ENCODE results near the gene NTN5.
"Not testable (repeated sequence)": the region's sequence is repeated elsewhere in the genome, so short reads cannot be mapped to it uniquely, and the experiment has no call there.

The NTN5 gene

DNA sequence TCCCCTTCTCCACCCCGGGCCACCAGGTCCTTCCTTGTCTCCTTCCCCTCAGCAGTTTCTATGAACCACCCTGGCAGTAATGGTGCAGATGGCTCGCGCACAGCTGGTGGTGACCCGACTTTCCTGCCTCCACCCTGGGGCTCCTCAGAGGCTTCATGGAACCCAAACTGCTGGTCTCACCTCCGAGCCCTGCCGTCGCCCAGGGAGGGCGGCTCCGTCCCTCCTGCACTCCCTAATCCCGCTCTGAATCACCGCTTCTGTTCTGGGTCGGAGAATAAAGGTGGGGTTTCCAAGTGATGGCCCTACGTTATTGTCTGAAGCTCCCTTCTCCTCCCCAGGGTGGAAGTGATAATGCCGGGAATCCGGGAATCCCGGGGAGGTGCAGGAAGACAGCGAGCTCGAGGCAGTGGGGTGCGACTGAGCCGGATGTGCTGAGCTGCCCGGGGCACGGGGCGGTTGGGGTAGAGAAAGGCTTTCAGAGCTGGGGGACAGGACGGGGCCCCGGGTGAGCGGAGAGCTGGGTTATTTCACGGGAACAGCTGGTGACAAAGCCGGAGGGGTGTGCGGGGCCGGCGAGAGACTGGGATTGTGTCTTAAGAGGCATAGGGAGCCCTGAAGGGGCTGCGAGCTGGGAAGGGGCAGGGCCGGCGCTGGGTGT is 23.7 kb upstream of the NTN5 start:
- DNase-seq, result no peak

DNA sequence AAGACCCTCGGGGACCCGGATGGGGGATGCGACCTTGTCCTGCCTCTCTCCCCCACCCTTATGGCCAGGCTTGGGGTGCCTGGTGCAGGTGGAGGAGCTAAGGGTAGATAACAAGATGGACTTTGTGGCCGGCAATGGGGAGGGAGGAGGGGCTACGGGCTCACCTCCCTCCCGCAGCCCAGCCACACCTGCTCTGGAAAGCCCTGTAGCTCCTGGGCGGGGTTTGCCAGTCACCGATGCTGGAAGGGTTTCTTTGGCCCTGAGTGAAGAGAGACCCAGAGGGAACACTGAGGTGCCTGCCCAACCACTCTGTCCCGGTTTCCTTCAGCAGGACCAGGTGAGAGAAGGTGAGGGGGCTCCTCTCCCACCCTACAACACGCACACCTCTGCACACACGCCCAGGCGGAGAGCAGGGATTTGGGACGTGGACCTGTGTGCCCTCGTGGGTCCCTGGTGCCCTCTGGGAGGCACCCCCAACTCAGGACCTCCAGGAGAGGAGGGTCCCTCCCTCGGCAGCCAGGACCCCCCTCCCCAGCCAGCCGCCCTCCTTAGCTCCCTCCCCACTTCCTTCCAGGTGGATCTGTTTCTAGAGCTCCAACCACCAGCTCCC is 23.0 kb upstream of the NTN5 start, which contains the start of gene FUT2:
TSS of gene FUT2 (plus strand) at position 229 of the 610 bp plus-strand sequence. CDS start 6,986 bp downstream, outside the sequence.
- DNase-seq, result no peak

DNA sequence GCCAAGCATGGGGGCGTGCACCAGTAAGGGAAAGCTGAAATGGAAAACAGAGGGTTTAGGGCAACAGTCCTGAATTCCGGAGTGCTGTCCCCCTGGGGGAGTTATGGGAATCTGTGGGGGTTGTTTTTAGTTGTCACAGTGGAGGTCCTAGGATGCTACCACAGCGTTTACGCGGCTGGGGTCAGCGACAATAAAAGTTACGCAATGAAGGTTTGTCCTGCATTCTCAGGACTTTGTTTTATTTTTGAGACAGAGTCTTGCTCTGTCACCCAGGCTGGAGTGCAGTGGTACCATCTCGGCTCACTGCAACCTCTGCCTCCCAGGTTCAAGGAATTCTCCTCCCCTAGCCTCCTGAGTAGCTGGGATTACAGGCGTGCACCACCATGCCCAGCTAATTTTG is 20.8 kb upstream of the NTN5 start:
- DNase-seq, result not testable (repeated sequence)

DNA sequence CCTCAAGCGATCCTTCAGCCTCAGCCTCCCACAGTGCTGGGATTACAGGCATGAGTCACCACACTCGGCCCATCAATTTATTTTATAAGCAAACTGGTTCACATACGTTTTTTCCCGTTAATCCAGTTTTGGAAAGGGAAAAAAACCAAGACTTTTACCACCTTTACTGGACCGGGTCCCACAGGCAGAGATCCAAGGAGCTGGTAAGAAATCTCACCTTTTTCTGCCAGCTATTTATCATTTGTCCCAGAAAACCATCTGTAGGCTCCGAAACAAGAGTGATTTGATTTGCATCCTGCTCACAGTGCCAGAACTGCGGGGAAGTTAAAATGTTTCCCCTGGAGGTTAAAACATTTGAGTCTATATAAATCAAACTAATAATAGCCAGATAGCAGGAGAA is 16.6 kb upstream of the NTN5 start:
- DNase-seq, result no peak

DNA sequence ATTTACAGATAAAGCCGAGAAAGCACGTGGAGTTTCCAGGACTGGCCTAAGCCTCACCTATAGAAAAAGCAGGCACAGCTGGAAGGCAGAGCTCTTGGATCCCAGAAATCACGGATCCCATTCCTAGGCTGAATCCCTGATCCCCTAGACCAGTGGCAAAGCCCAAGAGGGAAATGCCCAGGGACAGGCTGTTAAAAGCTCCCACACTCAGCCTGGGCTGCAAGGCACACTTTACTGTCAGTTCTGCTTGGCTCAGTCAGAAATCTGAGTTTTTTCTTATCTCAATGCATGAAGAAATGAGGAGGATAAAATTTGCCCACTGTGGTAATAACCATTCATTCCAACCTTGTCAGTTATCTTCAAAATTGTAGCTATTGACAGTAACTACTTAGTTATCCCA is 15.0 kb upstream of the NTN5 start:
- no peak for DNase-seq

DNA sequence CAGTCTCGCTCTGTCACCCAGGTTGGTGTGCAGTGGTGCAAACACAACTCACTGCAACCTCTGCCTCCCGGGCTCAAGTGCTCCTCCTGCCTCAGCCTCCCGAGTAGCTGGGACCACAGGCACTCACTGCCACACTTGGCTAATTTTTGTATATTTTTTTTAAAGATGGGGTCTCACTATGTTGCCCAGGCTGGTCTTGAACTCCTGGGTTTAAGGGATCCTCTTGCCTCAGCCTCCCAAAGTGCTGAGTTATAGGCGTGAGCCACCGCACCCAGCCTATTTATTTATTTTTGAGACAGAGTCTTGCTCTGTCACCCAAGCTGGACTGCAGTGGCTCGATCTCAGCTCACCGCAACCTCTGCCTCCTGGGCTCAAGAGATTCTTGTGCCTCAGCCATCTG is 13.8 kb upstream of the NTN5 start:
- DNase-seq, result not testable (repeated sequence)

DNA sequence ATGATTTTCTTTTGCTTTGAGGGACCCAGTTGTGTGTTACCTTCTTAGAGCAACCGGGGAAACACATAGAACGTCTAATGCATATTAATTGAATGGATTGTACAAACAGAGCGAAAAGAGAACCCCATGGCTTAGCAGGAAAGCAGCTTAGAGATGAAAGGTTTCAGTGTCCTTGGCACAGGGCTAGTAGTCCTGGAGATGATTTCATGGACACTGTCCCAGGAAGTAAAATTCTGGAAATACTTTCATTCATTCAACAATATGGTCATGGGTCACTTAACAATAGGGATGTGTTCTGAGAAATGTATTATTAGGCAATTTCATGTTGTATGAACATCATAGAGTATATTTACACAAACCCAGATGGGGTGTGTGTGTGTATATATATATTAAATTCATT is 13.3 kb upstream of the NTN5 start:
- no peak for DNase-seq

DNA sequence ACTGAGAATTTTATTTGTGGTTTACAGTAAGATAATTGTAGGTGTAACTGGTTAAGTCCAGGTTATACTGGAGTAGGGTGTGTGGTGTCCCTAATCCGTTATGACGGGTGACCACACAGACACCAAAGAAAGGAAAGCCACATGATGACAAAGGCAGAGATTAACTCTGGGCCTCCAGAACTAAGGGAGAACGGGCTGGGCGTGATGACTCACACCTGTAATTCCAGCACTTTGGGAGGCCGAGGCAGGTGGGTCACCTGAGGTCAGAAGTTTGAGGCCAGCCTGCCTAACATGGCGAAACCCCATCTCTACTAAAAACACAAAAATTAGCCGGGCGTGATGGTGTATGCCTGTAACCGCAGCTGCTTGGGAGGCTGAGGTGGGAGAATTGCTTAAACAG is 12.8 kb upstream of the NTN5 start:
- DNase-seq, result no peak

DNA sequence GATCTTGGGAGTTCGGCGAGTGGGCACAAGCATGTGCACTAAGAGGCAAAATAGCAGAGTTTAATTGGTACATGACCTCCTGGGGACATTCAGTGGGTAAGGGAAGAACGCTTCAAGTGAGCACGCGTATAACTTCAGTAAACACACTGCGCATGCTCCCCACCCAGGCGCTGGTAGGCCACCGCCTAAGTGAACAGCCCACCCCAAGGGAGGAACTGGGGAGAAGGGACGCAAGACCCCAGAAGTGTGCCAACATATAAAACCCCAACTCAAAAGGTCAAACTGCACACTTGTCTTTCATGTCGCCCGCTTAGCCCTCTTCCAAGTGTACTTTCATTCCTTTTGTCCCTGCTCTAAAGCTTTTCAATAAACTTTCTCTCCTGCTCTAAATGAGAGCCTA is 10.5 kb upstream of the NTN5 start:
- no peak for DNase-seq

DNA sequence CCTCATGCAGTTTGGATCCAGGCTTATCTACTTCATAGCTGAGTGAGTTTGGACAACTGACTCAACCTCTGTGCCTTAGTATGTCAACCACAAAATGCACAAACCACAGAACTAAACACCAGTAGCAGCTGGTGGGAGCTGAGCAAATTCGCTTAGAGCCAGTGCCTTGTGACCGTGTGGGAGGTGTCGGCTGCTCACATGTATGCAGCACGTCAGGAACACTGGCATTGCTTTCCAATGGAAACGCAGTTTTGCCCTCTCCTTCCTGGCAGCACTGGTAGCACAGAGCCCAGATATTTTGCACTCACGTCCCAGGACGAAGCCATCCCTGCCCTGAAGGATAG is 8.3 kb upstream of the NTN5 start:
- DNase-seq, result no peak

DNA sequence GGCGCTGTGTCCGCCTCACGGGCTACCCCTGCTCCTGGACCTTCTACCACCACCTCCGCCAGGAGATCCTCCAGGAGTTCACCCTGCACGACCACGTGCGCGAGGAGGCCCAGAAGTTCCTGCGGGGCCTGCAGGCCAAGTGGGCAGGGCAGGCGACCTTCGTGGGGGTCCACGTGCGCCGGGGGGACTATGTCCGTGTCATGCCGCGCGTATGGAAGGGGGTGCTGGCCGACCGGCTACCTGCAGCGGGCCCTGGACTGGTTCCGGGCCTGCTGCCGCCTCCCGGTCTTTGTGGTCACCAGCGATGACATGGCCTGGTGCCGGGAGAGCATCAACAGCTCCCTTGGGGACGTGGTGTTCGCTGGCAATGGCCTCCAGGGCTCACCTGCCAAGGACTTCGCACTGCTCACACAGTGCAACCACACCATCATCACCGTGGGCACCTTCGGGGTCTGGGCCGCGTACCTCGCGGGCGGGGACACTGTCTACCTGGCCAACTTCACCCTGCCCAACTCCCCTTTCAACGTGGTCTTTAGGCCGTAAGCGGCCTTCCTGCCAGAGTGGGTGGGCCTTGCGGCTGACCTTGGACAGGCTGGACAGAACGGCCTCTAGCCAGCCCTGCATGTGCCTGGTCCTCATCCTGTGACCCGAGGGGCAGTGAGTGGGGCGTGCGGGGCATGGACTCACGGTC is 7.8 kb upstream of the NTN5 start:
- no peak for DNase-seq

DNA sequence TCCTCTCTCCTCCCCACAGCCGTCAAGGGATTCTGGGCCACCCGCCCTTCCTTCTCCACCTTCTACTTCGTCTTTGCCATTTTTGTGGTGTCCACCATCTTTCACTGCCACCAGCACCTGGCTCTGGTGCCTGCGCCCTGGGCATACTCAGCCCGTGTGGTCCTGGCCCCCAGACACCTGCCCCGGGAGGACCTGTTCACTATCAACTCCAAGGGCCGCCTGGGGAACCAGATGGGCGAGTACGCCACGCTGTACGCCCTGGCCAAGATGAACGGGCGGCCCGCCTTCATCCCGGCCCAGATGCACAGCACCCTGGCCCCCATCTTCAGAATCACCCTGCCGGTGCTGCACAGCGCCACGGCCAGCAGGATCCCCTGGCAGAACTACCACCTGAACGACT is 7.2 kb upstream of the NTN5 start:
- not testable (repeated sequence) for DNase-seq

DNA sequence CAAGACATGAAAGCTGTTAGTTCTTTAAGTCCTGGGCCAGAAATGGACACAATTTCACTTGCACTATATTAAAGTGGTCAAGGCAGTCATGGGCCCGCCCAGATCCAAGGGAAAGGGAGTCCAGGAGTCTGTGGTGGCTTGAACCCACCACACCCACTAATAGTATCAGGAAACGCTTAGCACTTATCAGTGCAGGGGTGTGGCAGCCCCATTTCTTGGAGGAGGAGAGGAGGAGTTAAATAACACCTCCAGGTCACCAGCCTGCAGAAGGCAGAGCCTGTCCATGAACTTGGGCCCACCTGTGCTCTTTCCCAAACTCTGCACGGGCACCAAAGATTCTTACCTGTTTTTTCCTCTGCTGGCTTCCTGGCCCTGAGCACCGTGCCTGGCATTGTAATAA is 5.4 kb upstream of the NTN5 start:
- no peak for DNase-seq

DNA sequence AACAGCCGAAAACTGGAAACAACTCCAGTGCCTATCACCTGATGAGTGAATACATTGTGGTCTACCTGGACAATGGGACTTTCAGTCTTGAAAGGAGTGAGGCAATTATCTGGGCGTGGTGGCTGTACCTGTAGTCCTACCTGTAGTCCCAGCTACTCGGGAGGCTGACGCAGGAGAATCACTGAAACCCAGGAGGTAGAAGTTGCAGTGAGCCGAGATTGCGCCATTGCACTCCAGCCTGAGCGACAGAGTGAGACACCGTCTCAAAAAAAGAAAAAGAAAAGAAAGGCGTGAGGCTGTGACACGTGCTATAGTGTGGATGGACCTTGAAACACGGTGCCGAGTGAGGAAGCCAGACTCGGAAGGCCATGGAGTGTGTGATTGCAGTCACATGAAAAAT is 4.1 kb upstream of the NTN5 start:
- DNase-seq, result no peak

DNA sequence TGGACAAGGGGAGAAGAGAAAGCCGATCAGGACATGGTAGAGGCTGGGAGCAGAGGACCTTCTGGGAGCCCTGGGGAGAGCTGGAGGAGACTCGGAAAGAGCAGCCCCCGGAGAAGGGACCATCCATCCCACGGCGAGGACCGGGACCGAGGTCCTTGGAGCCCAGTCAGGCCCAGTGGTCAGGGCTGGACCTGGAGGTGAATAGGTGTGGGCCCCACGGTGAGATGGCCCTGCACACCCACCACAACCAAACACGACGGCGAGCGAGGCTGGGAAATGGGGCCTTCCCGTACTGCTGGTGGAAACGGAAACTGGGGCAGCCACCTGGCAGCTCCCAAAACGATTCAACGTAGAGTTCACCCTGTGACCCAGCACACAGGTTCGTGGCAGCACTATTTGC is 3.7 kb upstream of the NTN5 start:
- DNase-seq, result no peak

DNA sequence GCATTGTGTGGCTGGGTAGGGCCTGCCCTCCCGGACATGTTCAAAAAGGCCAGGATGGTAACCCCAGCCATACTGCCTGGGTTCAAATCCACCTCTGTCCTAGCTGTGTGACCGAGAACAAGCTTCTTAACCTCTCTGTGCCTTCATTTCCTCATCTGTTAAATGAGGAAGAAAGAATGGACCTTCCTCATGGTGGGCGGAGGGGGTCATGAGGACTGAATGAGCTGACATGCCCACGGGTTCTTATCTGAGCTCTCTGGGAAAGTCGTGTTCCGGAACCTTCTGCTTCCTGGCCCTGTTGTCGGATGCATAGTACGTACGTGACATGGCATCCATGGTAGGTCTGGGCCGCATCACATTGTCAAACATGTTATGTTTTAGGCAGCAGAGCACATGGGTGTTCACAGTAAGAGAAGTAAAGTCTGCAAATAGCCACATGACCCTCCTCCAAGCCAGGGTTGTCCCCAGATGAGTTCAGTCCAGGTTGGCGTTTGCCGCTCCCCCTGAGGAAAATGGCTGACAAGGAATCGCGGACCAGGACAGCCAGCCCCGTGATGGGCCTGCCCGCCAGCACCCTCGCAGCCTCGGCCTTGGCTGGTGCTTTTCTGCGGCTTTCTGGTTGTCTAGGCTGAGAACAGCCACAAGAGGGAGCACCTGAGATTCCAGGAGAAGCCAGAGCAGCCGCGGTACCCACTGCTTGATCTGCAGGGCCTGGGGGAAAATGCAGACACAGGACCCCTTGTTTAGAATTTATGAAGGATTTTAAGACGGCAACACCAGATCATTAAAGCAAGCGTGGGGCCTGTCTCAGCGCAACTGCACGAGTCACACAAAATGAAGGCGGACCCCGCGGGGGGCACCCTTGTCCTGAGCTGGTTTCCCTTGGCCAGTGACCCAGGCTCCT is 2.4 kb upstream of the NTN5 start:
- no peak for DNase-seq

DNA sequence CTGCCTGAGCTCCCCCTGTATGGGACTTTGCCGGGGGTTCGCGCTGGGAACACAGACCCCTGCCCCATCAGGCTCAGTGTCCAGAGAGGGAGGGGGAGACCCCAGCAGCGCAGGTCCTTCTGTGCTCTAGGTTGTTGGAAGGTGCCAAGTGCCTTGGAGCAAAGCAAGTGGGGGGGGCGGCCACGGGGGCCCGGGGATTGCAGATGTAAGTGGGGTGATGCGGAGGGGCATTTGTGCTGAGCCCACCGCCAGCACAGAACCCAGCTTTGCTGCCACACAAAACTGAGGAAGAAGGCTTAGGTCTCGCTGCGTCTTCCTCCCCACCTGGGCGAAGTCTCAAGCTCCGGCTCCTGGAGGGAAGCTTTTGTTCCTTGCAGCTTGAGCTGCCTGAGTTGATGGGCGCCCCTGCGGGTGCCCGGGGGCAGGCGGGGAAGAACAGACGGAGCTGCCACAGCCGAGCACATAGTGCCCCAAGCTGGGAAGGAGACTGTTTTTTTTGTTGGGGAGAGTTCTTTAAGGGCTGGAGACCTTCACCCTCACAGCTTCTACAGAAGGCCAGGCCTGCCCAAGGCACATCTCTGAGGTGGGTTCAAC is 1.5 kb upstream of the NTN5 start:
- no peak for DNase-seq

DNA sequence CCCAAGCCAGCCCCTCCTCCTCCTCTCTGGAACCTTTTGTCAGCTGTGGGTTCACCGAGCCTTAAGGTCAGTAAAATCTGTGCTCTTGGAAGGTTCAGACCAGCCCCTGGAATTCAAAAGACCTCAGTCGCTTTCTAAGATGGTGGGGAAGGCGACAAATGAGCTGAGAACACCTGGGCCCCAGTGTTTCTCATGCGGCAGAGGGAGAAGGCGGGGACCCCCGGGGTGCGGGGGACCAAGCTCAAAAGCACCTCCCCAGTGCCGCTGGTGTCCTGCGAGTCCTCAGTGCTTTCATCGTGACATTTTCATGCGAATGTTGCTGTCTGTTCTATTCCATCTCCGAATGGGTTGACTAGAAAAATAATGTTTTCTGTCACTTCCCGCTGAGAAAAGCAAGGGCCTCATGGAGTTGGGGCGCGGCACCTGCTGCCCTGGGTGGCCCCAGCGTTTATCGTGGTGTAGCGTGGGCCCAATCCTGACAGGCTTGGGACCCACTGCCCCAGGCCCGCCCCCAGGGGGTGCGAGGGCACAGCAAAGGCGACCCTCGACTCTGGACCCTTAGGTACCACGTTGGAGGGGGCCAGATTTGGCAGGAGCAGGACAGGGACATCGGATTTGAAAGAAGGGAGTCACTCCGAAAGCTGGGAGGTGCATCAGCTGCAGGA is 751 bp upstream of the NTN5 start:
- no peak for DNase-seq

DNA sequence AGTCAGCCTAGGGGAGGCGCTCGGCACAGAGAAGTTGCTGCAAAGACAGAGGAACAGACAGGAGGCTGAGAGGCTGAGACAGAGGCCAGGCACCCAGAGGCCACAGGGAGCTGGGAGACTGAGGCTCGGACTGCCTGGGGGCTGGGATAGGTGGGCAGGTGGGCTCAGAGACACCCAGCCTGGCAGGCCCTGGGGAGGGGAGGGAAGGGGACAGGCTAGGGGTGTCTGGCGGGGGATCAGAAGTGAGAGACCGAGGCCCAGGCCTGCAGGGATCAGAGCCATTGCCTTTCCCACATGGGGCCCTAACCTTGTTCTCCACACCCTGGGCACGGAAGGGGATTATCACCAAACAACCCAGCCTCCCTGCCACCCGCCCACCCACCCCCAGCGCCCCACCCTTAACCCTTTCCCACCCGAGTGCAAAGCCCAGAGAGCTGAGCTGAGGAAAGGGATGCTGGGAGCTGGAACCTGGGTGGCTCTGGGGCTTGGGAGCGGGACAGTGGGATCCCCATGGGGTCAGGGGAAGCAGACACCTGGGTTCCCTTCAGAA is 1.3 kb downstream of the NTN5 start:
- no peak for DNase-seq

DNA sequence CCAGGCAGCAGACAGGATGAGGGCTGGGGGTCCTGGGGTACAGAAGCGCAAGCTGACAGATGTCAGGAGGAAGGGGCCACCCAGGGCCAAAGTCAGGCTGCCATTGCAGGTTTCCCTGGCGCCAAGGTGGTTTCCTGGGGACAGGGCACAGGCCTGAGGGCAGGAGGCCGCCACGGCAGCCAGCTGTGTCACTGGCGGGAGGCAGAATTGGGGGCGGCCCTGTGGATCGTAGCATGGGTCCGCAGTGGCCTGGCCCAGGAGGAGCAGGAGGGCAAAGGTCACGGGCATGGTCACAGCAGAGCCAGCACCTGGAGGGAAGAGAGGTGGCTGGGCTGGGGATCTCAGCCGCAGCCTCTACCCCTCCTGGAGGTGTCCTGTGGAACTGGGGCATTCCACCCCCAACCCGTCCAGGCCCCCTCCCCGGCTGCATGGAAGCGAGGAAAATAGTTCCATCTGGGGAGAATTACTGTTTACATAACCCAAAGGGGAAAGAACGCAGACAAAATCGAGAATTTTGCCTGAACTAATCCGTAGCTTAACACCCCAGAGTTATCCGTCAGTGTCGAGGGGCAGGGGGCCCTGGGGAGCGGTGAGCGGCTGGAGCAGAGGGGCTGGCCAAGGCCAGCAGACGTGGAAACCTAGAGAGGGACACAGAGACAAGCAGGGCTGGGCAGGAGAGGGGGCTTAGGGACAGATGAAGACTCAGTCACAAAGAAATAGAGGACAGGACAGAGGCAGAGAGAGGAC is 1.9 kb downstream of the NTN5 start:
- DNase-seq, result no peak

DNA sequence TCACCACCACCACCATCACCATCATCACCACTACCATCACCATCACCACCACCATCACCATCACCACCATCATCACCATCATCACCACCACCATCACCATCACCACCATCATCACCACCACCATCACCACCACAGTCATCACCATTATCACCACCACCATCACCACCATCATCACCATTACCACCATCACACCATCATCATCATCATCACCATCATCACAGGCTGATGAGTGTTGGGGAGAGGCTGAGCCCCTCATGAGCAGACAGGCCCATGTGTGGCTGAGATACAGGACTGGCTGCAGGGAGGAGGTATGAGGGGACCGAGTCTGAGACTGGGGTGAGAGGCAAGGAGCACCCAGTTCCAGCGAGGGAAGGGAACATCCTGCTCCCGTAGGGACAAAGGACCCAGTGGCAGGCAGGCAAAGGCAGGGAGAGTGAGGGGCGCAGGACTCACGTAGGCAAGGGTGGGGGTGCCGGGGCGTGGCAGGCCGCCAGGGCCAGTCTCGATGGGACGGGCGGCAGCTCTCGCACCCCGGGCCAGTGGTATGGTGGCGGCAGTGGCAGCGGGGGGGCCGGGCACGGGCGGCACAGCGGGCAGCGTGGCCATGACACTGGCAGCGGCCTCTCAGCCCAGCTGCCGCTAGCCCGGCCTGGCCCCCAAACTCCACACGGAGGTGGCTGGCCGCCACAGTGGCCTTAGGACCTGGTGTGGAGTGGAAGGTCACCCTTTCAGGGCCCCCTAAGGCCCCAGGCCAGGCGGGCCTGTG is 2.7 kb downstream of the NTN5 start:
- no peak for DNase-seq
